Activated CD4-positive, alpha-beta T cell treated with anti-CD3 and anti-CD28 coated beads, Interleukin-2, amount 50 U/mL, for 16 hours (primary cell): ENCODE results near the gene LSMEM2.

ENCODE experiments used
- DNase-seq: peaks from one replicate; pipeline ENCODE4 v3.0.0-alpha.2; 2020

The LSMEM2 gene

DNA sequence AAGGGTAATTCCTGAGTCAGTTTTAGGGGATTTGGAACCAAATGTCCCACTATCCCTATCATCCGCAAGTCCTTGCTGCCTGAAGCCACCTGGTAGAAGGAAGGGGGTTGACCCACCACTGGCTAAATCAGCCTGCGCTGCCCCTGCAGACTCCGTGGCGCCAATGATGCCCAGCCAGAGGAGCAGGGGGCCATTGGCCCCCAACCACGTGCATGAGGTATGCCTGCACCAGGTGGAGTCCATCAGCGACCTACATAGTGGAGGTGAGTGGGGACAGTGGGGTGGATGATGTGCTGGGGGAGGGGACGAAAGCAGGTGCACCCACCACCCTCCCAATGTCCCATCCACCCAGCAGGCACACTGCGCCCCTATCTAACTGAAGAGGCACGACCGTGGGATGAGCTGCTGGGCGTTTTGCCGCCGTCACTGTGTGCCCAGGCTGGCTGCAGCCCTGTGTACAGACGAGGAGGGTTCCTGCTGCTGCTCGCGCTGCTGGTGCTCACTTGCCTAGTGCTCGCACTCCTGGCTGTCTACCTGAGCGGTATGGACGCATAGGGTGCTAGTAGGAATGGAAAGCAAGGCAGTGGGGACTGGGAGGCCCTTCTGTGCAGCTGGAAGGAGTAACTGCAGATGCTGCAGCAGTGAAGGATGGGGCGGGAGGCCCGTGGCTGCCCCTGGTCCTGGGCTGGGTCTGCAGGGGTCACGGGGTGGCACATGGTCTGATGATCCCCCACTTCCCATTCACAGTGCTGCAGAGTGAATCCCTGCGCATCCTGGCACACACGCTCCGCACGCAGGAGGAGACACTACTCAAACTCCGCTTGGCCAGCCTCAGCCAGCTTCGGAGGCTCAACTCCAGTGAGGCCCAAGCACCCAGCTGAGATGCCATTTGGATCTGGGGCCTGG, 7.7 kb downstream of the LSMEM2 start:
- no peak for DNase-seq

DNA sequence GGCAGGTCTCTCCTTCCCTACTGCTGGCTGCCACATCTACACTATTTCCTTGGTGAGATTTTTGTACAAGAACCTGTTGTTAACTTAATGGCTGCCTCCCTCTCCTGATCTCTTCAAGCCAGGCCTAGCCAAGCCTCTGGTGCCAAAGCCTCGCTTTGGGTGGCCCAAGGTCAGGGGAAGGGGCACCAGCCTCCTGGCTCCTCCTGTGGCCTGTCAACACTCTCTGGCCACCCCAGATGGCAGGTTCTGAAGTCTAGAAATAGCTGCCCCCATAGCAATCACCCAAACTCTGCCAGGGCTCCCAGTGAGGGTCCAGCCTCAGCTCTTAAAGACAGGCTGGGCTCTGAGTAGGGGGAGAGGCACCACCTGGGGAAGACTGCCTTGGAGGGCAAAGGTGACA, 8.4 kb downstream of the LSMEM2 start:
- DNase-seq, result no peak

DNA sequence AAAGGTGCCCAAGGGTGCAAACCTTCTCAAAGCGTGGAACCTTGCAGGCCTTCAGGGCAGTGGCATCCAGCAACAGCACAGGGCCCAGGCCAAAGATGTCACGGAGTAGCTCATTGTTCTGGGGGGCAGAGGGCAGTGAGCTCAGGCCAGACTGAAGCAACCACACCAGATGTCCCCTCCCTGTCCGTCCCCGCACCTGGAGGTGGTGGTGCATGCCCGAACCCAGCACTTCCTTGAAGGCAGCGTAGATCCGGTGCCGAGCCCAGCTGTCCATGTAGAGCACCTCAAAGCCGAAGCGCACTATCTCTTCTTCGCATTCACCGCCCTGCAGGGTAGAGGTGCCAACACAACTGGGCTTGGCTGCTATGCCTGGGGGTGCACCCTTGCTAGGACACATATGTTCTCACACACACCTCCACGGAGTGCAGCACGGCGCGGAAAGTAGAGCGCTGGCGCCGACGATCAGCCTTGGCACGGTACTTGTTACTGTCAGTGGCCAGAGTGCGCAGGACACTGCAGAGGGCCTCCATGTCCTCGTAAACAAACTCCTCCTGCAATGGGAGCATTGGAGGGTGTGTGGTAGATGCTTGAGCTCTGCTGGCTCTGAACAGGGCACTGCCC, 9.6 kb downstream of the LSMEM2 start:
- DNase-seq, result no peak

DNA sequence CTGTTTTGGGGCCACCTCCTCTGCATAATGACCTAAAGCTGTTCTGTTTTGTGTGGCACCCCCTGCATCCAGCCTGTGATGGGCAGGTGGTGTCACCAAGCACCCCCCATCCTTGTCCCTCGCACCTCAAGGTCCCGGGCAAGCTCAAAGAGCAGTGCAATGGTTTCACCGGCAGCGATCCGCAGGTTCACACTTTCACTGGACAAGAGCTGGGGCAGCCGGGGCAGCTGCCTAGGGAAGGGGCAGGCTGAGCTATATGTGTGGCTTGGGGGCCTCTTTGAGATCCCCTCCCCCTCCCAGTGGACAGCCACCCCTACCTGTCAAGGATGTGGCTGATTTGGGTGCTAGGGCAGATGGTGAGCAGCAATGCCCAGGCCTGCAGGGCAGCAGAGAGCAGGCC, 10.2 kb downstream of the LSMEM2 start:
- no peak for DNase-seq

DNA sequence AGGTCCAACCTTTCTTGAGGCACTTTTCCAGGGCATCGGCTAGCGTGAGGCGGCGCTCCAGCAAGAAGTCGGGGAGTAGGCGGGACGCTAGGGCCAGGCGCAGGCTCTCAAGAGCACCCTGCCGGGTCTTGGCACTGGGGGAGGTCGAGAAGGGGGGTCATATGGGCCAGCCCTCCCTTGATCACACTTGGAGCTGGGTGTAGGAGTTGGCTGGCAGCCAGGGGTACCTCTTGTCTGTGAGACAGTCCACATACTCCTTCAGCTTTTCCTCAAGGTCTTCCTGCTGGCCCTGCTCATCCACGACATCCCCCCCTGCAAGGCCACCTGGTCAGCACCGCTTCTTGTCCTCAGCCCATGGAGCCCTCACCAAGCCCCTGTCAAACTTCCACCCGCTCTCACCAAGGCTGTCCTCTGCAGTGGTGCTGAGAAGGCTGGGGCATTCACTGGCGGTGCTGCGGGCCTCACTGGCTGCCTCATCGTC, 11.3 kb downstream of the LSMEM2 start:
- DNase-seq, result no peak

DNA sequence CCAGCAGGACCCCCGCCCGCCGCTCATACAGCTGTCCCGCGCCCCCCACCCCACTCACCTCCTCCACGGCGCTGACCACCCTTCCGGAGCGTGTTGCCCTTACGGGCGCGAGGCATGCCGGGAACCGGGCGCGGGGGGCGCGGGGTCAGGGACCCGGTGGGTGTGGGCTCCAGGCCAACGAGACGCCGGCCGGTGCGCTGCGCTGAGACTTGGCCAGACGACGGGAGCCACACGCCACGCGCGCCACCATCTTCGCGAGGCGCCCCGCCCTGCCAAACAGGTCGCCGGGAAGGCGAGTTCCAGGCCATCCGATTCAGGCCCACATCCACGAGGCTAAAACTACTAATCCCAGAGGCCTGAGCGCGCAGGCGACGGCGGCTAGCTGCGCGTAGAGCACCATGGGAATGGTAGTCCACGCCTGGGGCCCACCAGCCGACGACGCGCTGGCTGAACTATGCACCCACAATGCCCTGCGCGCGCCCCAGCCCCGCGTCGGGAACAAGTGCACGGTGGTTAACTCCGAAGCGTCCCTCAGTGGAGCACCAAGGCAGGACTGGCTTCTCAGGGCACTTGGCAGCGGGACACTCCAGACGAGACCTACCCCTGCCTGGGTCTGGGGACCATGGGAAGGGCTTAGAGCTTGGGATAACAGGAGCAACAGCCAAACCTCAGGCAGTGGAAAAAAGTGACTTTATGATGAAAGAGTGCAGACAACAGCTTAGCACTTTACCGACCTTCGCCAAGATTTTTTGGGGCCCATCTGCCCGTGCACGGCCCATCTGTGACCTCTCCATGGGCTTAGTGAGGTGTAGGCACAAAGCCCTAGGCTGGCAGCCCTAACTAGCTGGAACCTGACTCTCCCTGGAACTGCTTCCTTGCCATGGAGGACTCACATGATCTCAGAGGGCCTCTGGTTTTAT, 13.5 kb downstream of the LSMEM2 start, which contains the start of gene IFRD2:
TSS of gene IFRD2 (minus strand) at position 271 of the 920 bp plus-strand sequence. CDS start at position 116, 155 bp downstream.
- peak; percentile 98 for DNase-seq

DNA sequence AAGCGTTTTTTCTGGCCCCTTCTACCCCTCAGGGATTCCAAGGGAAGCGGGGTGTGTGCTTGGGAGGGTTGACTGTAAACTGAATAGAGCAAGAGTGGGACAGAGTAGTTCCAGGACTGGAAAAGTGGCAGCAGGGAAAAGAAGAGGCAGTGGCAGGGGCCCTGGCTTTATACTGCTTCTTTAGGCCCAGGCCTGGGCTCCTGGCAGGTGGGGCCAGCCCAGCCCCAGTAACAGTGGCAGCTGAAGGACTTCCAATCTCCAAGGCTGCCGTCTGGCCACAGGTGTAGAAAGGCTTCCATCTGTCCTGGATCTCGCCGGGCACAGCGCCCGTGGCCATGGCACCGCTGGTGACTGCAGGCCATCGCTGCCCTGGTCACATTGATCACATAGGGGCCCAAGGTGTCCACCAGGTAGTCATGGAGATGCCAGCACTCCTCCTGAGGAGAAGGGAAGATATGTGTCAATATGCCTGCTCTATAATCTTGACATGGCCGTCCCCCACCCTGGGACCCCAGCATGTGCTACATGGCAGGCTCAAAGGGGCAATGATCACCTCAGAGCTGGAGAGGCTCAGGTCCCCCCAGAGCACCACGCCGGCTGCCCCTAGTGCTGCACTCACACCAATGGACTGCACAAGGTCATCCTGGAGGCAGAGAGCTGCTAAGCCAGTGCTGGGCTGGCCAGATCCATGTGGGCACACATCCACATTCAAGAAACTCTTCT, 14.4 kb downstream of the LSMEM2 start:
- DNase-seq, result no peak

DNA sequence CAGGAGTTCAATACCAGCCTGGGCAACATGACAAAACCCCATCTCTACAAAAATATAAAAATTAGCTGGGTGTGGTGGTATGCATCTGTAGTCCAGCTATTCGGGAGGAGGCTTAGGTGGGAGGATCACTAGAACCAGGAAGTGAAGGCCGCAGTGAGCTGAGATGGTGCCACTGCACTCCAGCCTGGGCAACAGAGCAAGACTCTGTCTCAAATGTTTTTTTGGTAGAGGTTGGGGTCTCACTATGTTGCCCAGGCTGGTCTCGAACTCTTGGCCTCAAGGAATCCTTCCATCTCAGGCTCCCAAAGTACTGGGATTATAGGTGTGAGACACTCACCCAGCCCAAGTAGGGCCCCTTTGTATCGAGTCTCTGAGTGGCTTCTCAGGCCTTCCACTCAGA, 15.2 kb downstream of the LSMEM2 start:
- DNase-seq, result no peak

DNA sequence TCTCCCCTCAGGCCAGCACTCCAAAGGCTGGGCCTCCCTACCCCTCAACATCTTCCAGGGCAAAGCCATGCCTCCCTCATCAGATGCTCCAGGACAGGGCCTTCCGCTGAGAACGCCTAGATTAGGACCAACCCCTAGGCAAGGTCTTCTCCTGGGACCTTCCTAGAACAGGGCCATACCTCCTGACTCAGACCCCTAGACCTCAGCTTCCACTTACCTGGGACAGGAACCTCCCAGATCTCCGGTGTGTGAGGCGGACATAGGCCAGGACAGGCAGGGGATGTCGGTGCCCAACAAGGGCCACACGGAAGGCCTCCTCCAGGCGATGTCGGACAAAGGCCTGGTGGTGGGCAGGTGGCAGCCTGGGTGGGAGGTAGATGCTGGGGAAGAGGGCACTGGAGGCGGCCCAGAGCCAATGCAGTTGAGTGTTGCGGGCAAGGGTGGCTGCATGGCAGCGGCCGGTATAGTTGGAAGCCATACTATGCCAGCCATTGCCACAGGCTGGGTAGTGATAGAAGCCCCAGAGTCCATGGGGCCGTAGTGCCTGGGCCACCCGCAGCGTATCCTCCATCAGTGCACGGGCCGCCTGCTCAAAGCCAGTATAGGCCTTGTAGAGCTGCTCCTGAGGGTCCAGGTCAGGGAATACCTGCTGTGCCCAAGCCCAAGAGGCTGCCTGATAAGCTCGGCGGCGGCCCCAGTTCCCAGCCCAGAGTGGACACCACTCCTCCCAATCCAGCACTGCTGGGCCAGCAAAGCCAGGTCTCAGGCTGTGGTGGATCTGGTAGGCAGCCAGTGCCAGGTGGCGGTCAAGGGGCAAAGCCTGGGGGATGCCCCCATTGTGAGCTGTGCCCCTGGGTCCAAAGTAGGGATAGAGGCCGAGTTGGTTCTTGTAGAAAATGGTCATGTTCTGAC, 15.9 kb downstream of the LSMEM2 start:
- no peak for DNase-seq

DNA sequence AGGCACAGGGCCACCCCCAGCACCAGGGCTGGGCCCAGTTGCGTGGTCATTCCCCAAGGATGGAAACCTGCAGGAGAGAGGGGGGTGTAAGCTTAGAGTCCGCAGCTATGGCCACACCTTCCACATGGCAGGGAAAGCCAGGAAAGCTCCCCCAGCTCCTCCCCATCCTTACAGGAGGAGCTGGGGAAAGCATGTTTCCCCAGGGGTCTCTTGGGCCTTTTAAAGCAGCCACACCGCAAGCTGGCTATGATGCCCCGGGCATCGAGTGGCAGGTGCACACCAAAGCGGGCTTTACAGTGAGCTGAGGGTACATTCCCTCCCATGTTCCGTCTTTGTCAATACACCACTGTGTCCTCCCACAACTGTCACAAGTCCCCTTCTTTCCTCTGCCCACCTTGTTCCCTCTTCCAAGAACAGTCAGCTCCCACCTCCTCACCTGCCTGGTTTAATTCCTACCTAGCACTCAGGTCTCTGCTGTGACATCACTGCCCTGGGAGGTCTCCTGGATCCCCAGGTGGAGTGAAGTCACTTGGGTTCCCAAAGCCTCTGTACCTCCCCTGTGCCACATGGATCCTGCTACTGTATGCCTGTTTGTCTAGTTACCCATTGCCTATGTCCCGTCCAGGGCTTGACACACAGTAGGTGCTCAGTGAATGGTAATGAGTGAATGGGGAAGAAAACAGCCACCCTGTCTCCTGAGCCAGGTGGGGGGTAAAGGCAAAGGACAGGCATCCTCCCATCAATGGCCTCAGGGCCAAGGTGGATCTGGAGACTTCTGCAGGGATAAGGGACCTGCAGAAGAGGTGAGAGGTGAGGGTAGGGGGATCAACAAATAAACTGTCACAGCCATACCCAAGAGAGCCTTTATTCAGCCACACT, 16.9 kb downstream of the LSMEM2 start:
- DNase-seq, result no peak

DNA sequence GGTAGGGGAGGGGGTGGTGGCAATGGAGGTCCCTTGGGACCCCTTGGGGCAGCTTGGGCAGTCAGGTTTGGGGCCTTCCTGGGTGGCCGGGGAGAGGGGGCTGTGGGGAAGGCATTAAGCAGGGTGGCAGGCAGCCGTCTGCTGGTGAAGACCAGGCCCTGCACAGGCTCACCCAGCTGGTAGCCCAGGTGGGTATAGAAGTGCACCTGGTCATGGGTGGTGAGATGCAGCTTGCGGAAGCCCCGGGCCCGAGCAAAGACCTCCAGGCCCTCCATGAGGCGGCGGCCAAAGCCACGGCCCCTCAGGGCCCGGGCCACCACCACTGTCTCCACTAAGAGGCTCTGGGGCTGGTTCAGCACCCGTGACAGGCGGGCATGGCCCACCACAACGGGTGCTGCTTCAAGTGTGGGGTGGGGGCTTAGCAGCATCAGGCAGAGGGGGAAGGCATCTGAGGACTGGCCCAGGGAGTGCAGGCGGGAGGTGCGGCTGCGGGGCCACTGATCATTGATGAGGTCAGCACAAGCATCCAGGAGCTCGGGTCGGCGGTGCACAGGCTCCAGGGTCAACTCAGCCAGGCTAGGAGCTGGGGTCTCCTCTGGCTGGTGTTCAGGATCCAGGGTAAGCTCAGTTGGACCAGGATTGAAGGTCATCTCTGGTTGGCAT, 18.0 kb downstream of the LSMEM2 start:
- no peak for DNase-seq

DNA sequence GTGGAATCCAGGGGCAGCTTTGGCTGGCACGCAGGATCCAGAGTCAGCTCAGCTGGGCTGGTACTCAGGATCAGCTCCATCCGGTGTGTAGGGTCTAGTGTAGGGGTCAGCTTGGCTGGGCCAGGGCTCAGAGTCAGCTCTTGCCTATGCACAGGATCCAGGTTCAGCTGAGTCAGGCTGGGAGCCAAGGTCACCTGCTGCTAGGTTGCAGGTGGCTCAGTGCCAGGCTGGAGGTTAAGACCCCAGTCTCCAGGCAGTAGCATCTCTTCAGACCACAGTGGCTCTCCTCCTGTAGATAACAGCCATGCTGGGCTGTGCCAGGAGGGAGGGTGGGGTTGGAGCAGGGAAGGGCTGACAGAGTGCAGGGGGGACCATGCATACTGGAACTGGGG, 18.5 kb downstream of the LSMEM2 start:
- no peak for DNase-seq

DNA sequence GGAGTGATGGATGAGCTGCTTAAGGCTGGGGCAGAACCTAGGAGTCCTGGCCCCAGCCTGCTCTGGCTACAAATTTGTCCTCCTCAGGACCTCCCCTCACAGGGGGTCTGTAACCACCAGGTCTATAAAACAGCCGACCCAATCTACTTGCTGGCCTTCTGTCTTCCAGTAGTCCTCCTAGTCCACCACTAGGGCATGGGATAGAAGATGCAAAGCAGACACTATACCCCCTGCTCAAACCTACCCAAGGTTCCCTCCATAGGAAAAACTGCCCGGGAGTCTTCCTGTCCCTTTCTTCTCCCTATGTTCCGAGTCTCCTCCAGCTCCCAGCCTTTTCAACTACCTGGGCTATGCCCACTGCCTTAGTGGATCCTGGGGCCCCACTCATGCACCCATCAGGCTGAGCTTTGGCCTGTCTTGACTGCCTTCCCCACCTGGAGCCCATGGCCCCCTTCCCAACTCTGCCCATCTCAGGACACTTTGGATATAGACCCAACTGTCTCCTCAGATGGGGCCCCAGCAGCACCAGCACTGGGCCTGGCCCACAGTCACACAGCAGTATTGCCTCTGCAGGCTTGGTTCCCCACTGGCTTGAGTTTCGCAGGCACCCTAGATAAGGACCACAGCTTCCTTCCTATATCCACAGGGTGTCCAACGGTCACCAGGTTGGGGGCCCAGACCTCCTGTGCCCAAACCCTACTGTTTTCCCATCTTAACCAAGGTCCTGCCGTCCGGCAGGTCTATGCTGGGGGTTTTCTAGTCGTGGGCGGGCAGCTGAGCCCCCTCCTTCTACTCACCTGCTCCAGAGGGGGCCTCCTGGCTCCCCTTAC, 19.2 kb downstream of the LSMEM2 start:
- DNase-seq, result no peak

DNA sequence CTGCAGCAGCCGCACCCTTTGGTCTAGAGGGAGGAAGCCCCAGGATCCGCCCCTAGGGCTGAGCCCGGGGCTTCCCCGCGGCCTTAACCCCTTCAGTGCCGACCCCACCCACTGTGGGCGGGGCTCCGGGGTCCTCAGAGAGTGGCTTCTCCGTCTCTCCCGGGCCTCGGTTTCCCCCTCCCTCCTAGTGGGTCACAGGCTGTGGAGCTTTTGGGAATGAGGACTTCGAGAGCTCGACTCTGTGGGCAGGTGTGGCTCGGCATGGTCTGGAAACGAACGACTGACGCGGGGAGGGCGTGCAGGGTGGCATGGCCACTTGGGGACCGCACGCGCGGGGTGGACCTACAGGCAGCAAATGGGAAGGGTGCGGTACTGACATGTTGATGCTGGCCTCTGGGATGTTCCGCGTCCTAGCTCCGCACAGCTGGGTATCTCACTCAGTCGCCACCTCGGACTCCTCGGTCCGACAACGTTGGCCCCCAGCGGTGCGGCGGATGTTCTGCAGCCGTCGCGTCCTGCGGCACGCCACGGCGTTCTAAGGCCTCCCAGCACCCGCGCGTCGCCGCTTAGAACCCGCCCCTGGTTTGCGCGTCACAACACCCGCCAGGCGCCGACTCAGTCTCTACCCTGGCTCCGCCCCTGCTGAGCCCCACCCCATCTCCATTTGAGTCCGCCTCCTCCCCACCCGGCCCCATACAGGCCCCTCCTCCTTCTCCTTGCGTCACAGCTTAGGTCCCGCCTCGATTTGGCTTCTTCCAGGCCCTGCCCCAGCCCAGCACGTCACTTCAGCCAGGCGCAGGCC, 20.1 kb downstream of the LSMEM2 start, which contains the start of the genes HYAL3 and NAA80:
TSS of gene HYAL3 (minus strand) at position 570 of the 802 bp plus-strand sequence. CDS start 3,803 bp downstream, outside the sequence.
TSS of gene NAA80 (minus strand) at position 570 of the 802 bp plus-strand sequence. CDS start 1,942 bp downstream, outside the sequence.
- peak; percentile 100 for DNase-seq

DNA sequence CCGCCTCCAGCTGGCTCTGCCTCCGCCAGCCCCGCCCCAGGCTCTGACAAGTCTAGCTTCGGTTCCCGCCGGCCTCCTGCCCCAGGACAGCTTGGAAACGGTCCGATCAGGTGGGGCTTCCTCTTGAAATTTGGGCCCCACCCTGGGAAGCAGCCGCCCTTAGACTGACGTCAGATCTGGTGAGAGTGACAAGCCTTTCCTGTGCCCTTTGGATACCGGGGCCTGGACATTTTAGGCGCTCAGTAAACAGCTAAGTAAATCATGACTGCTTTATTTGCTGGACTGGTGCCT, 20.7 kb downstream of the LSMEM2 start:
- DNase-seq, result no peak

DNA sequence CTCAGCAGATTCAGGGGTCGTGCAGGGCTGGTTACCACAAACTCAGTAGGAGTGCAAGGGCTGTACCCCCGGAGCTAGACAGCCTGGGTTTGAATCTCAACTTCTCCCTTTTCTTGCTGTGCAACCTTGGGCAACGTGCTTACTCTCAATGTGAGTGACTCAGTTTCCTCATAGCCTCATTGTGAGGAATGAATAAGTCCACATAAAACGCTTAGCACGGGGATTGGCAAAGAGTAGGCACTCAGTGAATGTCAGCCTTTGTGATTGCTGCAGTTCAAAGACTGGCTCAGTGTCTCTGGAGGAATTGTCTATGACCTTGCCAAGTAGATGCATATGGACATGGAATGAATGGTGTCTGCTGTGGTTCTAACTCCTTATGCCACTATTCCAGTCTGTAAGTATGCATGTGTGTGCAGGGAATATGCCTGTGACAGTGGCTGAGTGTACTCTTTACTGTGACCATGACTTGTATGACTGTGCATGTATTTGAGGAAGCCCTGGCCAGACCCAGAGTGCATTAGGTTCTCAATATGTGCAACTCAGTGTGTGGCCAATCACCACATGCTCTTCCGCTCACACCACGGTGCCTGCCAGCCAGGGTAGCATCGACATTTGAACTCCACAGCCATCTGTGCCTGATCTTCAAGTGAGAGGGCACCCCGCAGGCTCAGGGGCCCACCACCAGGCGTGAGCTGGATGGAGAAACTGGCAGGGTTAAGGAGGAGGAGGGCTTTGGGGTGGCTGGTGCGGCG, 21.2 kb downstream of the LSMEM2 start:
- peak; percentile 37 for DNase-seq

DNA sequence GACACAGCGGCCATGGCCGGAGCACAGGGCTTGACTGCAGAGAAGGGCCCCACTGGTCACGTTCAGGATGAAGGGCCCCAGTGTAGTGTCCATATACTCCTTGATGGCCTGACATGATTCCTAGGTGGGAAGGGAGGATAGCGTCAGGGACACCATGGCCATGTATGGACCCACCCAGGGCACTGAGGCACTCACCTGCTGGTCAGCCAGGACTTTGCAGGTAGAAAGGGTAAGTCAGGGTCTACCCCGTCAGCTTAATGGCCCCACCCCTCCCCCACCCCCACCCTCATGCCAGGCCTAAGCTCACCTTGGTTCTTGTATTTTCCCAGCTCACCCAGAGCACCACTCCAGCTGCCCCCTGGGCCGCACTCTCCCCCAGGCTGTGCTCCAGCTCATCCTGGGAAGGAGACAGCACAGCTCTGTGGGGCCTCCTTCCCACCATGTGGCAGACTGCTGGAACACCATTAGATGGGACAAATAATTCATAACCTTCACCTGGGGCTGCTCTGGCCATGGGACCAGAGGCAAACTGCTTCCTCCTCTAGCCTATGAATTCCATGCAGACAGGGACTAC, 21.9 kb downstream of the LSMEM2 start:
- DNase-seq, result no peak
